ENCODE data around the gene STN1.

Gene STN1

DNA sequence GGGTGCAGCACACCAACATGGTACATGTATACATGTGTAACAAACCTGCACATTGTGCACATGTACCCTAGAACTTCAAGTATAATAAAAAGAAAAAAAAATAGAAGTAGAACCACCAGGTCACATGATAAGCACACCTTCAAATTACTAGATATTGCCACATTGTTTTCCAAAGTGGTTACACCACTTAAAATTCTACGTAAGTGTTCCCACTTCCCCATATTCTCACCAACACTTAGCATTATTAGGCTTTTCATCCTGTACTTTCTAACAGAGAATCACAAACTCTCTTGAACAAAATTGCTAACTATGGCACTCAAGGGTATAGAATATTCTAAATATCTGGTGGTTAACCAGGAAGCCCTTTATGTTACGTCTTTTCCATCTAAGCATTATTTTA lies 85.2 kb downstream of the STN1 start:
- Histone ChIP-seq H3K79me2 (ENCODE audit: insufficient read depth, low read length) (no peaks in the 10 kb centered on the region), H3K9me3 (ENCODE audit: low read length) (no peaks in the 10 kb centered on the region), H3K27ac (ENCODE audit: low read depth, low read length, poor library complexity, severe bottlenecking) (no peak overlapping the region), H3K9ac (ENCODE audit: low read length) (no peak overlapping the region), H2AFZ (ENCODE audit: low read length) (no peak overlapping the region), H3K4me3 (ENCODE audit: low read depth, low read length, poor library complexity, severe bottlenecking) (no peak overlapping the region), H3K4me2 (ENCODE audit: low read length) (no peak overlapping the region), H3F3A (ENCODE audit: insufficient read depth, low read length) (no peaks in the 10 kb centered on the region), H3K9me2 (ENCODE audit: low read depth, low read length) (no peaks in the 10 kb centered on the region), H3K4me1 (ENCODE audit: insufficient read depth, low read length, severe bottlenecking) (peaks cover 61% of the 10 kb centered on the region), H3K27me3 (ENCODE audit: insufficient read depth, low read length) (no peaks in the 10 kb centered on the region), H3K36me3 (ENCODE audit: insufficient read depth, low read length) (no peaks in the 10 kb centered on the region), H4K20me1 (ENCODE audit: insufficient read depth, low read length) (no peaks in the 10 kb centered on the region)
- TF ChIP-seq EZH2 (IDR thresholded peaks at IDR 0.05; ENCODE audit: borderline replicate concordance, low read length) = no peak
- TF ChIP-seq, protein P1, sequence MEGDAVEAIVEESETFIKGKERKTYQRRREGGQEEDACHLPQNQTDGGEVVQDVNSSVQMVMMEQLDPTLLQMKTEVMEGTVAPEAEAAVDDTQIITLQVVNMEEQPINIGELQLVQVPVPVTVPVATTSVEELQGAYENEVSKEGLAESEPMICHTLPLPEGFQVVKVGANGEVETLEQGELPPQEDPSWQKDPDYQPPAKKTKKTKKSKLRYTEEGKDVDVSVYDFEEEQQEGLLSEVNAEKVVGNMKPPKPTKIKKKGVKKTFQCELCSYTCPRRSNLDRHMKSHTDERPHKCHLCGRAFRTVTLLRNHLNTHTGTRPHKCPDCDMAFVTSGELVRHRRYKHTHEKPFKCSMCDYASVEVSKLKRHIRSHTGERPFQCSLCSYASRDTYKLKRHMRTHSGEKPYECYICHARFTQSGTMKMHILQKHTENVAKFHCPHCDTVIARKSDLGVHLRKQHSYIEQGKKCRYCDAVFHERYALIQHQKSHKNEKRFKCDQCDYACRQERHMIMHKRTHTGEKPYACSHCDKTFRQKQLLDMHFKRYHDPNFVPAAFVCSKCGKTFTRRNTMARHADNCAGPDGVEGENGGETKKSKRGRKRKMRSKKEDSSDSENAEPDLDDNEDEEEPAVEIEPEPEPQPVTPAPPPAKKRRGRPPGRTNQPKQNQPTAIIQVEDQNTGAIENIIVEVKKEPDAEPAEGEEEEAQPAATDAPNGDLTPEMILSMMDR (IDR thresholded peaks at IDR 0.05; ENCODE audit: low read length) = no peak

Measured in OCI-LY1 (cell line).